HCT116 (cell line): Measurements from ENCODE around the gene CCDC92B.

ENCODE experiments used
- CTCF ChIP-seq, 3 experiments: fragments of 200-600 bp in 1 of 3; sonication (generic) in 1 of 3; IDR thresholded peaks in 2 of 3; conservative IDR thresholded peaks in 1 of 3; 2 replicates each; pipeline ENCODE4 v1.5.1; 2012 to 2017; ENCODE audit warnings: low read depth in 2 of 3, low read length in 2 of 3, antibody characterized with exemption in 1 of 3, borderline replicate concordance in 1 of 3, control low read depth in 1 of 3, mild to moderate bottlenecking in 1 of 3, mixed read lengths in 1 of 3, mixed run types in 1 of 3, moderate library complexity in 1 of 3; ENCODE audit not compliant: insufficient read depth in 1 of 3
- EZH2 ChIP-seq: fragments of 200-600 bp; sonication (generic); IDR thresholded peaks from 2 replicates; pipeline ENCODE4 v1.6.1; 2017; ENCODE audit warnings: antibody characterized with exemption, mixed run types
- EZH2phosphoT487 ChIP-seq: fragments of 200-600 bp; IDR thresholded peaks from 2 replicates; pipeline ENCODE4 v1.6.1; 2018; ENCODE audit warnings: antibody characterized with exemption, borderline replicate concordance
- FOSL1 ChIP-seq: IDR thresholded peaks from 2 replicates; pipeline ENCODE4 v1.6.1; 2012; ENCODE audit warnings: low read depth
- POLR2A ChIP-seq: IDR thresholded peaks from 2 replicates; pipeline ENCODE4 v1.7.0; 2011; ENCODE audit warnings: borderline replicate concordance; ENCODE audit not compliant: insufficient read depth, insufficient read length; ENCODE audit errors: extremely low read depth
- POLR2AphosphoS5 ChIP-seq: IDR thresholded peaks from 2 replicates; pipeline ENCODE4 v1.6.1; 2011; ENCODE audit warnings: mild to moderate bottlenecking, low read depth, low read length, moderate library complexity
- RAD21 ChIP-seq: IDR thresholded peaks from 2 replicates; pipeline ENCODE4 v1.6.1; 2012; ENCODE audit warnings: low read depth, mild to moderate bottlenecking
- TCF7L2 ChIP-seq: IDR thresholded peaks from 2 replicates; pipeline ENCODE4 v1.7.0; 2011; ENCODE audit warnings: borderline replicate concordance, inconsistent platforms; ENCODE audit not compliant: insufficient read depth, insufficient read length; ENCODE audit errors: extremely low read depth
- ZNF274 ChIP-seq: fragments of 200-500 bp; sonication (Bioruptor generic); IDR thresholded peaks from 2 replicates; pipeline ENCODE4 v1.6.1; 2014; ENCODE audit warnings: mild to moderate bottlenecking, low read depth, low read length, inconsistent platforms
- TF ChIP-seq, protein P1 (sequence below): IDR thresholded peaks from 2 replicates; pipeline ENCODE4 v1.6.1; 2012; ENCODE audit warnings: low read depth

- TF ChIP-seq CTCF (IDR thresholded peaks at IDR 0.05 in 2 of 3, conservative IDR thresholded peaks at IDR 0.05 in 1 of 3; ENCODE audit: borderline replicate concordance in 1 of 3, insufficient read depth in 1 of 3, low read depth in 2 of 3, low read length in 2 of 3) (peak; percentile 92 to 98 (median 95)), TCF7L2 (no peak), POLR2A (no peak), EZH2phosphoT487 (no peak), ZNF274 (no peak), EZH2 (no peak), POLR2AphosphoS5 (no peak), FOSL1 (no peak), RAD21 (peak; percentile 88)
- TF ChIP-seq, protein P1, sequence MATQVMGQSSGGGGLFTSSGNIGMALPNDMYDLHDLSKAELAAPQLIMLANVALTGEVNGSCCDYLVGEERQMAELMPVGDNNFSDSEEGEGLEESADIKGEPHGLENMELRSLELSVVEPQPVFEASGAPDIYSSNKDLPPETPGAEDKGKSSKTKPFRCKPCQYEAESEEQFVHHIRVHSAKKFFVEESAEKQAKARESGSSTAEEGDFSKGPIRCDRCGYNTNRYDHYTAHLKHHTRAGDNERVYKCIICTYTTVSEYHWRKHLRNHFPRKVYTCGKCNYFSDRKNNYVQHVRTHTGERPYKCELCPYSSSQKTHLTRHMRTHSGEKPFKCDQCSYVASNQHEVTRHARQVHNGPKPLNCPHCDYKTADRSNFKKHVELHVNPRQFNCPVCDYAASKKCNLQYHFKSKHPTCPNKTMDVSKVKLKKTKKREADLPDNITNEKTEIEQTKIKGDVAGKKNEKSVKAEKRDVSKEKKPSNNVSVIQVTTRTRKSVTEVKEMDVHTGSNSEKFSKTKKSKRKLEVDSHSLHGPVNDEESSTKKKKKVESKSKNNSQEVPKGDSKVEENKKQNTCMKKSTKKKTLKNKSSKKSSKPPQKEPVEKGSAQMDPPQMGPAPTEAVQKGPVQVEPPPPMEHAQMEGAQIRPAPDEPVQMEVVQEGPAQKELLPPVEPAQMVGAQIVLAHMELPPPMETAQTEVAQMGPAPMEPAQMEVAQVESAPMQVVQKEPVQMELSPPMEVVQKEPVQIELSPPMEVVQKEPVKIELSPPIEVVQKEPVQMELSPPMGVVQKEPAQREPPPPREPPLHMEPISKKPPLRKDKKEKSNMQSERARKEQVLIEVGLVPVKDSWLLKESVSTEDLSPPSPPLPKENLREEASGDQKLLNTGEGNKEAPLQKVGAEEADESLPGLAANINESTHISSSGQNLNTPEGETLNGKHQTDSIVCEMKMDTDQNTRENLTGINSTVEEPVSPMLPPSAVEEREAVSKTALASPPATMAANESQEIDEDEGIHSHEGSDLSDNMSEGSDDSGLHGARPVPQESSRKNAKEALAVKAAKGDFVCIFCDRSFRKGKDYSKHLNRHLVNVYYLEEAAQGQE: no peak
These were observed 36.9 kb upstream of the CCDC92B start for GRCh38 chr17:2786176-2786881.
